ENCODE data around the gene ORC2. TPM values are rescaled to one million over a fixed set of nuclear protein-coding genes. Genes with fewer than 3 reads are reported as not detected.
"Not testable (repeated sequence)": the region's sequence is repeated elsewhere in the genome, so short reads cannot be mapped to it uniquely, and the experiment has no call there.

Gene ORC2
- total and polyA plus RNA-seq, 7 donors: 3.3 to 17.7 (median 7.1) TPM

- H3K9me3 ChIP-seq: no peaks in the 10 kb centered on the region
- intact Hi-C loops (cut with DNase I): loop anchor here in 1 of 2 donors (2.0 kb wide), 1 partner anchor 176 kb away; no protein-coding TSS in a partner anchor
- ATAC-seq (peak; percentile 97 to 99 (median 98)), DNase-seq (peak; percentile 95 to 97)
- H3K4me3 ChIP-seq: peak within 1 kb of the TSS; percentile 82
- peaks cover 0 to 55% of the 10 kb centered on the region in 2 donors for H3K36me3 ChIP-seq (ENCODE audit: insufficient read depth in 1 of 2, low read depth in 1 of 2)
- H3K27ac ChIP-seq: peak within 1 kb of the TSS; percentile 92
- no peaks in the 10 kb centered on the region for H3K27me3 ChIP-seq (ENCODE audit: insufficient read depth in 3 of 3, low read length in 2 of 3)
- 0% methylated on average over 50 of the region's 50 CpGs for WGBS, 3 donors
- H3K4me1 ChIP-seq: peaks cover 11% of the 10 kb centered on the region
- no peak for TF ChIP-seq CTCF (IDR thresholded peaks at IDR 0.05)
Measured at GRCh38 chr2:200888704-200889625, 74.5 kb downstream of the ORC2 start, which contains the start of the genes NIF3L1 and PPIL3. Gene NIF3L1, plus strand, starts transcription at chr2:200889371. Its CDS starts 2,573 bp downstream, at chr2:200891944. Gene PPIL3, minus strand, starts transcription at chr2:200889077. Its CDS starts 1,462 bp downstream, at chr2:200887615.

- peaks cover 0 to 98% of the 10 kb centered on the region in 2 donors for H3K36me3 ChIP-seq (ENCODE audit: insufficient read depth in 1 of 2, low read depth in 1 of 2)
- H3K4me1 ChIP-seq; H3K27me3 ChIP-seq (ENCODE audit: insufficient read depth in 3 of 3, low read length in 2 of 3); H3K9me3 ChIP-seq; ATAC-seq; H3K4me3 ChIP-seq; DNase-seq; intact Hi-C loops (cut with DNase I); H3K27ac ChIP-seq: not testable (repeated sequence)
- 78 to 90% (median 88%) methylated on average over 2 of the region's 2 CpGs for WGBS, 3 donors
Measured at GRCh38 chr2:200881715-200882249, 81.7 kb downstream of the ORC2 start.

GRCh38 chr2:200878289-200878880, 85.1 kb downstream of the ORC2 start:
- ATAC-seq (no peak), DNase-seq (no peak)
- no peak overlapping the region for H3K27ac ChIP-seq
- no peak for TF ChIP-seq CTCF (IDR thresholded peaks at IDR 0.05)
- 92 to 100% (median 94%) methylated on average over 2 of the region's 2 CpGs for WGBS, 3 donors
- H3K4me1 ChIP-seq: no peaks in the 10 kb centered on the region
- H3K27me3 ChIP-seq (ENCODE audit: insufficient read depth in 3 of 3, low read length in 2 of 3): no peaks in the 10 kb centered on the region
- H3K36me3 ChIP-seq (ENCODE audit: insufficient read depth in 1 of 2, low read depth in 1 of 2): peaks cover 0 to 96% of the 10 kb centered on the region in 2 donors
- no peaks in the 10 kb centered on the region for H3K9me3 ChIP-seq
- H3K4me3 ChIP-seq: no peak overlapping the region
- intact Hi-C loops (cut with DNase I): no loop called here

GRCh38 chr2:200877443-200877842, 86.0 kb downstream of the ORC2 start:
- Histone ChIP-seq H3K9me3 (no peaks in the 10 kb centered on the region), H3K4me3 (no peak overlapping the region), H3K36me3 (ENCODE audit: insufficient read depth in 1 of 2, low read depth in 1 of 2) (peaks cover 0 to 96% of the 10 kb centered on the region in 2 donors), H3K27me3 (ENCODE audit: insufficient read depth in 3 of 3, low read length in 2 of 3) (no peaks in the 10 kb centered on the region), H3K27ac (no peak overlapping the region), H3K4me1 (no peaks in the 10 kb centered on the region)
- ATAC-seq (no peak), DNase-seq (no peak)
- TF ChIP-seq CTCF (IDR thresholded peaks at IDR 0.05): no peak
- intact Hi-C loops (cut with DNase I): no loop called here

GRCh38 chr2:200873560-200873959, 89.9 kb downstream of the ORC2 start:
- H3K9me3 ChIP-seq: no peaks in the 10 kb centered on the region
- H3K27ac ChIP-seq: no peak overlapping the region
- no peaks in the 10 kb centered on the region for H3K4me1 ChIP-seq
- ATAC-seq: no peak
- peaks cover 0 to 78% of the 10 kb centered on the region in 2 donors for H3K36me3 ChIP-seq (ENCODE audit: insufficient read depth in 1 of 2, low read depth in 1 of 2)
- H3K4me3 ChIP-seq: no peak overlapping the region
- no peak for TF ChIP-seq CTCF (IDR thresholded peaks at IDR 0.05)
- intact Hi-C loops (cut with DNase I): no loop called here
- 92 to 95% (median 94%) methylated on average over 6 of the region's 6 CpGs for WGBS, 3 donors
- no peak for DNase-seq
- H3K27me3 ChIP-seq (ENCODE audit: insufficient read depth in 3 of 3, low read length in 2 of 3): no peaks in the 10 kb centered on the region
